SU-DHL-6 (cell line): ENCODE results near the gene TRIM23.
A peak's percentile ranks its signal among the peaks of the same experiment; 100 is the strongest.
"Not testable (repeated sequence)": the region's sequence is repeated elsewhere in the genome, so short reads cannot be mapped to it uniquely, and the experiment has no call there.

ENCODE experiments used
- H2AFZ ChIP-seq: fragments of 200-600 bp; sonication (generic); 2 replicates; pipeline ENCODE4 v1.6.1; 2014; ENCODE audit warnings: low read depth, mild to moderate bottlenecking, moderate library complexity, mixed read lengths, antibody characterized with exemption, low read length; ENCODE audit not compliant: severe bottlenecking
- H3F3A ChIP-seq: fragments of 200-600 bp; shearing (Covaris generic); 2 replicates; pipeline ENCODE4 v1.6.0; 2016; ENCODE audit warnings: antibody characterized with exemption, mild to moderate bottlenecking; ENCODE audit not compliant: insufficient read depth
- H3K27ac ChIP-seq: fragments of 200-600 bp; sonication (generic); 2 replicates; pipeline ENCODE4 v1.5.1; 2016; ENCODE audit warnings: low read depth, mild to moderate bottlenecking, low read length, moderate library complexity, mixed read lengths
- H3K27me3 ChIP-seq: fragments of 200-600 bp; sonication (generic), shearing (Covaris generic); 2 replicates; pipeline ENCODE4 v1.6.0; 2014; ENCODE audit warnings: mild to moderate bottlenecking, low read length
- H3K36me3 ChIP-seq: fragments of 200-600 bp; sonication (generic); 2 replicates; pipeline ENCODE4 v1.6.1; 2014; ENCODE audit warnings: mild to moderate bottlenecking, low read length, mixed read lengths
- H3K4me2 ChIP-seq: fragments of 300-600, 200-600 bp; shearing (Covaris generic), sonication (generic); 2 replicates; pipeline ENCODE4 v1.6.0; 2014; ENCODE audit warnings: low read length, low read depth, mild to moderate bottlenecking; ENCODE audit not compliant: poor library complexity, severe bottlenecking
- H3K4me3 ChIP-seq: fragments of 200-600 bp; sonication (generic); 2 replicates; pipeline ENCODE4 v1.5.1; 2014; ENCODE audit warnings: antibody characterized with exemption, low read length, mild to moderate bottlenecking, mixed read lengths; ENCODE audit not compliant: insufficient read depth, poor library complexity, severe bottlenecking
- H3K79me2 ChIP-seq: fragments of 200-600 bp; sonication (generic); 2 replicates; pipeline ENCODE4 v1.6.1; 2014; ENCODE audit warnings: mild to moderate bottlenecking, low read length, moderate library complexity; ENCODE audit not compliant: insufficient read depth
- H3K9ac ChIP-seq: fragments of 200-600 bp; sonication (generic); 2 replicates; pipeline ENCODE4 v1.7.0; 2014; ENCODE audit warnings: mild to moderate bottlenecking, low read length
- H3K9me2 ChIP-seq: fragments of 200-600 bp; sonication (generic); replicated peaks from 2 replicates; pipeline ENCODE4 v1.6.1; 2014; ENCODE audit warnings: low read length; ENCODE audit not compliant: insufficient read depth
- H3K9me3 ChIP-seq: fragments of 200-600 bp; sonication (generic); 2 replicates; pipeline ENCODE4 v1.6.1; 2014; ENCODE audit warnings: low read length, mixed read lengths; ENCODE audit not compliant: insufficient read depth
- H4K20me1 ChIP-seq: fragments of 200-600 bp; sonication (generic); 2 replicates; pipeline ENCODE4 v1.6.1; 2014; ENCODE audit warnings: low read depth, mild to moderate bottlenecking, antibody characterized with exemption, low read length, moderate library complexity, mixed read lengths
- EZH2phosphoT487 ChIP-seq: fragments of 200-600 bp; sonication (generic), shearing (Covaris generic); conservative IDR thresholded peaks from 2 replicates; pipeline ENCODE4 v1.6.1; 2018; ENCODE audit warnings: mild to moderate bottlenecking, antibody characterized with exemption, low read length, moderate library complexity, mixed read lengths
- TF ChIP-seq, protein P1 (sequence below): fragments of 200-600 bp; sonication (generic); IDR thresholded peaks from one replicate; pipeline ENCODE4 v1.5.1; 2017; ENCODE audit warnings: antibody characterized with exemption, mild to moderate bottlenecking, low read length, moderate library complexity; ENCODE audit not compliant: insufficient read depth, poor library complexity, severe bottlenecking

The TRIM23 gene

DNA sequence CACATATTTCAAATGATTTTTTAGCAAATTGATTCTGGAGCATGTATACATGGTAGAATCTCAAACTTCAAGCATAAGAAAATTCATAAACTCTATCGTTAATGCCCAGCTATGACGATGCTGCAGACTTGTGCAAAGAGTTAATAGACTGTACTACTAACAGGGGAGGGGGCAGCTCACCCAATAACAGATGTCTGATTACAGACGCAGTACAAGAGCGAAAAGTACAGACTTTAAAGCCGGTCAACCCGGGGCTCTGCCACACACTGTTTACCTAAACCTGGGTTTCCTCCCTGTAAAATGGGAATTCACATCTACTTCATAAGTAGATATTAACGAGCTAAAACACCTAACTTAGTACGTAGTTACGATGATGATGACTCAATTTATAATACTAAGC lies 651 bp downstream of the TRIM23 start:
- no peak overlapping the region for H3K27ac ChIP-seq
- H3K4me3 ChIP-seq = peak overlapping the region; percentile 98
- H3K4me2 ChIP-seq = peak overlapping the region; percentile 93
- H3K9me2 ChIP-seq = no peaks in the 10 kb centered on the region
- no peaks in the 10 kb centered on the region for H3K27me3 ChIP-seq
- 0 out of 2 replicates have a peak, but pooled peaks cover 3% of the 10 kb centered on the region for H3F3A ChIP-seq
- peaks cover 61% of the 10 kb centered on the region for H3K79me2 ChIP-seq
- H4K20me1 ChIP-seq = no peaks in the 10 kb centered on the region; the same call in 1 of the 2 replicates
- H3K9me3 ChIP-seq = no peaks in the 10 kb centered on the region
- H3K9ac ChIP-seq = peak overlapping the region; percentile 88
- H3K36me3 ChIP-seq = no peaks in the 10 kb centered on the region
- no peak for TF ChIP-seq EZH2phosphoT487
- TF ChIP-seq, protein P1, sequence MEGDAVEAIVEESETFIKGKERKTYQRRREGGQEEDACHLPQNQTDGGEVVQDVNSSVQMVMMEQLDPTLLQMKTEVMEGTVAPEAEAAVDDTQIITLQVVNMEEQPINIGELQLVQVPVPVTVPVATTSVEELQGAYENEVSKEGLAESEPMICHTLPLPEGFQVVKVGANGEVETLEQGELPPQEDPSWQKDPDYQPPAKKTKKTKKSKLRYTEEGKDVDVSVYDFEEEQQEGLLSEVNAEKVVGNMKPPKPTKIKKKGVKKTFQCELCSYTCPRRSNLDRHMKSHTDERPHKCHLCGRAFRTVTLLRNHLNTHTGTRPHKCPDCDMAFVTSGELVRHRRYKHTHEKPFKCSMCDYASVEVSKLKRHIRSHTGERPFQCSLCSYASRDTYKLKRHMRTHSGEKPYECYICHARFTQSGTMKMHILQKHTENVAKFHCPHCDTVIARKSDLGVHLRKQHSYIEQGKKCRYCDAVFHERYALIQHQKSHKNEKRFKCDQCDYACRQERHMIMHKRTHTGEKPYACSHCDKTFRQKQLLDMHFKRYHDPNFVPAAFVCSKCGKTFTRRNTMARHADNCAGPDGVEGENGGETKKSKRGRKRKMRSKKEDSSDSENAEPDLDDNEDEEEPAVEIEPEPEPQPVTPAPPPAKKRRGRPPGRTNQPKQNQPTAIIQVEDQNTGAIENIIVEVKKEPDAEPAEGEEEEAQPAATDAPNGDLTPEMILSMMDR = no peak
- H2AFZ ChIP-seq = peak overlapping the region; percentile 81

DNA sequence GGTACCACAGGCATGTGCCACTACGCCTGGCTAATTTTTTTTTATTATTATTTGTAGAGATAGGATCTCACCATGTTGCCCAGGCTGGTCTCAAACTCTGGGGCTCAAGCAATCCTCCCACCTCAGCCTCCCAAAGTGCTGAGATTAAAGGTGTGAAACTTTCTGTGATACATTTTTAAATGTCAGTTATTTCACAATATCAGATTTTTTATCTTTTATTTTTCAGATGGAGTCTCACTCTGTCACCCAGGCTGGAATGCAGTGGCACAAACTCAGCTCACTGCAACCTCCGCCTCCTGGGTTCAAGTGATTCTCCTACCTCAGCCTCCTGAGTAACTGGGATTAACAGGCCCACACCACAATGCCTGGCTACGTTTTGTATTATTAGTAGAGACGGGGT lies 2.2 kb downstream of the TRIM23 start:
- H3F3A ChIP-seq, H2AFZ ChIP-seq, H3K9me3 ChIP-seq, H3K27me3 ChIP-seq, H3K27ac ChIP-seq, H4K20me1 ChIP-seq, H3K36me3 ChIP-seq, H3K9ac ChIP-seq, H3K4me2 ChIP-seq, H3K9me2 ChIP-seq, H3K4me3 ChIP-seq: not testable (repeated sequence)
- peaks cover 46% of the 10 kb centered on the region for H3K79me2 ChIP-seq

DNA sequence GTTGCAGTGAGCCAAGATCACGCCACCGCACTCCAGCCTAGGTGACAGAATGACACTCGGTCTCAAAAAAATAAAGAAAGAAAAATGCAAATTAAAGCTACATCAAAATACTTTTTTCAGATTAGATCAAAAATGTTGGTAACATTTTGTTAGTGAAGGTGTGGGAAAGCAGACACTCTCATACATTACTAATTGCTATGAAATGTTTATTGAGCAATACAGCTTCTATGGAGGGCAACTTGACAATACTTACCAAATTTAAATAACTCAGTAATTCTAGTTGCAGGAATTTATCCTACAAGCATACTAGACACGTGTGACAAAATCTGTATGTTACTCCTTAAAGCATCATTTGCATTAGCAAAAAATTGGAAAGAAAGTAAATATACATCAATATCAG lies 4.1 kb downstream of the TRIM23 start:
- no peak overlapping the region for H3K4me2 ChIP-seq

DNA sequence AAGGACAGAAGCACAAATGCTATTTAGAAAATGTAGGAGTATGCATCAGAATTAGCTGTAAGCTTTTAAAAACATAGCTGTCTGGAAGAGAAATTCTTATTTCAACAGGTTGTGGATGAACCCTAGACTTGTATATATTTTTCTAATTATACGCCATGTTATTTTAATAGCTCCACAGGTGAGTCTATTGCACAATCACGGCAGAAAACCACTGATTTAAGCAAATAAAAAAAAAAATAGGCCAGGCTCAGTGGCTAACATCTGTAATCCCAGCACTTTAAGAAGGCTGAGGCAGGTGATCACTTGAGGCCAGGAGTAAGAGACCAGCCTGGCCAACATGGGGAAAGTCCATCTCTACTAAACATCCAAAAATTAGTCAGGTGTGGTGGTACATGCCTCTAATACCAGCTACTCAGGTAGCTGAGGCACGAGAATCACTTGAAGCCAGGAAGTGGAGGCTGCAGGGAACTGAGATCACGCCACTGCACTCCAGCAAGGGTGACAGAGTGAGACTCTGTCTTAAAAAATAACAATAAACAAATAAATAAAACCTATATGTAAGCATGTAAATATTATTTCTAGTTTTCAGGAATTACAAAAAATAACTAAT lies 11.7 kb downstream of the TRIM23 start:
- Histone ChIP-seq H3K79me2 (no peaks in the 10 kb centered on the region), H3K36me3 (peaks cover 14% of the 10 kb centered on the region; the same call in 1 of the 2 replicates), H3K27me3 (no peaks in the 10 kb centered on the region), H3K9ac (no peak overlapping the region), H4K20me1 (no peaks in the 10 kb centered on the region), H2AFZ (no peak overlapping the region), H3K27ac (no peak overlapping the region), H3K4me2 (no peak overlapping the region), H3F3A (no peaks in the 10 kb centered on the region), H3K9me2 (no peaks in the 10 kb centered on the region), H3K4me3 (no peak overlapping the region), H3K9me3 (no peaks in the 10 kb centered on the region)
- TF ChIP-seq, protein P1 = no peak
- no peak for TF ChIP-seq EZH2phosphoT487

More for the DNA sequence above, 4.1 kb downstream of the TRIM23 start:
- Histone ChIP-seq H3F3A (0 out of 2 replicates have a peak, but pooled peaks cover 3% of the 10 kb centered on the region), H3K27ac (no peak overlapping the region), H3K4me3 (no peak overlapping the region), H3K9me3 (no peaks in the 10 kb centered on the region), H3K79me2 (peaks cover 26% of the 10 kb centered on the region), H3K9me2 (no peaks in the 10 kb centered on the region), H3K9ac (no peak overlapping the region), H3K27me3 (no peaks in the 10 kb centered on the region), H2AFZ (no peak overlapping the region), H3K36me3 (no peaks in the 10 kb centered on the region), H4K20me1 (no peaks in the 10 kb centered on the region; the same call in 1 of the 2 replicates)
- no peak for TF ChIP-seq EZH2phosphoT487
- TF ChIP-seq, protein P1 = no peak
